Measurements from ENCODE around the gene PMIS2.

GRCh38 chr19:35618857-35619256, 32.9 kb downstream of the PMIS2 start:
- TF ChIP-seq CTCF (IDR thresholded peaks at IDR 0.05) (no peak), EP300 (IDR thresholded peaks at IDR 0.05) (no peak), POLR2A (IDR thresholded peaks at IDR 0.05) (no peak)

Data from suprapubic skin (tissue), 3 donors.